K562 (cell line): ENCODE measurements around the gene NPAS2. TPM values are rescaled to one million over a fixed set of nuclear protein-coding genes. Genes with fewer than 3 reads are reported as not detected.

Experiments used
- ARID3B ChIP-seq: fragments of 250-450 bp; sonication (Bioruptor Pico); IDR thresholded peaks from 2 replicates; pipeline ENCODE4 v1.4.0; 2020; ENCODE audit warnings: borderline replicate concordance
- BHLHE40 ChIP-seq: IDR thresholded peaks from 2 replicates; pipeline ENCODE4 v1.6.1; 2011; ENCODE audit warnings: low read length, improper control_type of control experiment
- CBX3 ChIP-seq, 2 experiments: IDR thresholded peaks; 1 replicate in 1 of 2; 2 replicates in 1 of 2; pipeline ENCODE4 v1.6.1; 2012; ENCODE audit warnings: inconsistent platforms in 2 of 2, low read length in 2 of 2, borderline replicate concordance in 1 of 2, control low read depth in 1 of 2
- CREB1 ChIP-seq, 2 experiments: sonication (generic) in 1 of 2; formaldehyde crosslinking in 1 of 2; IDR thresholded peaks; 2 replicates each; pipeline versions ENCODE4 v1.6.1 to v1.8.0; 2012 to 2022; ENCODE audit warnings: inconsistent platforms in 1 of 2, mild to moderate bottlenecking in 1 of 2, missing genetic modification reagents in 1 of 2, moderate library complexity in 1 of 2
- CTCF ChIP-seq, 3 experiments: IDR thresholded peaks in 2 of 3; conservative IDR thresholded peaks in 1 of 3; 2 replicates each; pipeline ENCODE4 v1.5.1; 2011 to 2012; ENCODE audit warnings: low read length in 3 of 3, mild to moderate bottlenecking in 3 of 3, control low read depth in 2 of 3, improper control_type of control experiment in 1 of 3, inconsistent platforms in 1 of 3, low read depth in 1 of 3, mixed read lengths in 1 of 3, moderate library complexity in 1 of 3; ENCODE audit not compliant: insufficient read depth in 2 of 3
- CXXC5 ChIP-seq: fragments of 250-450 bp; sonication (Bioruptor Pico); IDR thresholded peaks from 2 replicates; pipeline ENCODE4 v1.8.0; 2022; ENCODE audit warnings: inconsistent platforms, mild to moderate bottlenecking, moderate library complexity
- DPF2 ChIP-seq: fragments of 450-650 bp; IDR thresholded peaks from 2 replicates; pipeline ENCODE4 v1.6.1; 2016
- FOSL1 ChIP-seq: fragments of 200-800 bp; sonication (Bioruptor generic); conservative IDR thresholded peaks from 2 replicates; pipeline ENCODE4 v1.6.1; 2016; ENCODE audit warnings: missing genetic modification characterization, missing compliant biosample characterization
- MAX ChIP-seq: sonication (generic); formaldehyde crosslinking; IDR thresholded peaks from 2 replicates; pipeline ENCODE4 v1.9.0; 2022; ENCODE audit warnings: mild to moderate bottlenecking, missing genetic modification reagents
- NCOA1 ChIP-seq: fragments of 450-650 bp; IDR thresholded peaks from 2 replicates; pipeline ENCODE4 v1.6.1; 2016; ENCODE audit warnings: low read depth
- NR2C1 ChIP-seq, 2 experiments: fragments of 450-650 bp; IDR thresholded peaks; 2 replicates each; pipeline ENCODE4 v1.6.1; 2017; ENCODE audit warnings: mild to moderate bottlenecking in 2 of 2, antibody characterized with exemption in 1 of 2, inconsistent platforms in 1 of 2, missing compliant biosample characterization in 1 of 2, missing genetic modification characterization in 1 of 2
- RBM15 ChIP-seq: fragments of 200-400 bp; formaldehyde crosslinking; IDR thresholded peaks from 2 replicates; pipeline ENCODE4 v1.6.1; 2018; ENCODE audit warnings: mild to moderate bottlenecking, low read length, moderate library complexity; ENCODE audit not compliant: insufficient read depth
- RFX7 ChIP-seq: fragments of 250-450 bp; sonication (Bioruptor Pico); IDR thresholded peaks from 2 replicates; pipeline ENCODE4 v1.5.1; 2021; ENCODE audit warnings: mild to moderate bottlenecking
- SMAD2 ChIP-seq: fragments of 150-350 bp; IDR thresholded peaks from 2 replicates; pipeline ENCODE4 v1.6.1; 2014; ENCODE audit warnings: low read depth, mild to moderate bottlenecking, low read length
- SMARCE1 ChIP-seq: fragments of 450-650 bp; IDR thresholded peaks from 2 replicates; pipeline ENCODE4 v1.7.1; 2016; ENCODE audit warnings: mild to moderate bottlenecking
- SMC3 ChIP-seq: conservative IDR thresholded peaks from 2 replicates; pipeline ENCODE4 v1.6.1; 2011; ENCODE audit warnings: low read depth, low read length, improper control_type of control experiment; ENCODE audit not compliant: insufficient read depth
- SNRNP70 ChIP-seq: fragments of 200-400 bp; formaldehyde crosslinking; optimal IDR thresholded peaks from 2 replicates; pipeline ENCODE3; 2017; ENCODE audit warnings: low read depth, low read length
- SUPT5H ChIP-seq: fragments of 450-650 bp; IDR thresholded peaks from 2 replicates; pipeline ENCODE4 v1.6.1; 2016
- U2AF1 ChIP-seq: fragments of 200-400 bp; formaldehyde crosslinking; optimal IDR thresholded peaks from 2 replicates; pipeline ENCODE3; 2017; ENCODE audit warnings: mild to moderate bottlenecking, low read depth, low read length, moderate library complexity
- ZNF518B ChIP-seq: fragments of 250-450 bp; sonication (Bioruptor Pico); IDR thresholded peaks from 2 replicates; pipeline ENCODE4 v1.5.0; 2021; ENCODE audit warnings: mild to moderate bottlenecking, moderate library complexity
- ZNF778 ChIP-seq: fragments of 450-650 bp; formaldehyde crosslinking; IDR thresholded peaks from 2 replicates; pipeline ENCODE4 v1.4.0; 2020; ENCODE audit warnings: mild to moderate bottlenecking, moderate library complexity
- polyA plus RNA-seq, 8 experiments: library from polyadenylated mRNA; depleted of rRNA in 4 of 8; stranded (reverse) in 5 of 8; unstranded in 3 of 8; fragments of >200 nt; fragmentation: Nextera tagmentation in 2 of 8; fragmentation: Illumina TruSeq in 1 of 8; extraction: Ambion mirVana in 2 of 8; extraction: Trizol in 1 of 8; gene quantifications; 2 replicates each; pipeline versions ENCODE4 v1.2.1 to v1.2.3, GENCODE V29; 2011 to 2014; ENCODE audit warnings: inconsistent platforms in 1 of 8, missing spikeins in 1 of 8
- total RNA-seq, 7 experiments: library from RNA; depleted of rRNA in 6 of 7; stranded (reverse); fragments of >200 nt in 6 of 7; fragmentation: Illumina TruSeq in 2 of 7; extraction: Trizol in 2 of 7; gene quantifications; 2 replicates each; pipeline versions ENCODE4 v1.2.1 to v1.2.3, GENCODE V29; 2011 to 2021; ENCODE audit warnings: low replicate concordance in 1 of 7

Gene NPAS2
- total and polyA plus RNA-seq, 9 of the 15 experiments (the other 6 are each of a cell fraction or from before 2014, with no cell fraction given): 0.06 to 0.29 (median 0.07) TPM; not detected in 5

GRCh38 chr2:100893392-100894104, 73.6 kb downstream of the NPAS2 start (continued):
- TF ChIP-seq ARID3B: no peak
- TF ChIP-seq SMARCE1: peak; percentile 17; the same call in 1 of the 2 replicates
- TF ChIP-seq RFX7 (CRISPR knock-in tag): no peak
- TF ChIP-seq CTCF (IDR thresholded peaks at IDR 0.05 in 2 of 3, conservative IDR thresholded peaks at IDR 0.05 in 1 of 3; ENCODE audit: insufficient read depth in 2 of 3, low read depth in 1 of 3, low read length in 3 of 3): peak in 1 of 3 experiments; percentile 24; a peak in 1 of 6 replicates
- peak in 1 of 2 experiments; percentile 65; a peak in 1 of 3 replicates for TF ChIP-seq CBX3 (IDR thresholded peaks at IDR 0.05; ENCODE audit: borderline replicate concordance in 1 of 2, low read length in 2 of 2)
- 0 out of 2 replicates have a peak, but pooled peaks have one; percentile 18 for TF ChIP-seq CXXC5
- TF ChIP-seq NR2C1 (IDR thresholded peaks at IDR 0.05): no peak
- 0 out of 2 replicates have a peak, but pooled peaks have one; percentile 26 for TF ChIP-seq NR2C1 (tag; IDR thresholded peaks at IDR 0.05)
- no peak for TF ChIP-seq U2AF1
- TF ChIP-seq MAX (CRISPR knock-in tag): 0 out of 2 replicates have a peak, but pooled peaks have one; percentile 23
- TF ChIP-seq SUPT5H: no peak
- TF ChIP-seq SMAD2: no peak
- TF ChIP-seq CREB1 (IDR thresholded peaks at IDR 0.05): peak; percentile 92
- TF ChIP-seq CREB1 (CRISPR knock-in tag; IDR thresholded peaks at IDR 0.05): peak; percentile 86
- 0 out of 2 replicates have a peak, but pooled peaks have one; percentile 42 for TF ChIP-seq BHLHE40
- TF ChIP-seq FOSL1 (tag): peak; percentile 96
- TF ChIP-seq SNRNP70: no peak
- TF ChIP-seq RBM15: no peak
- TF ChIP-seq ZNF778 (CRISPR knock-in tag): no peak
- TF ChIP-seq ZNF518B (CRISPR knock-in tag): no peak
- no peak for TF ChIP-seq SMC3
- TF ChIP-seq NCOA1: peak; percentile 24; the same call in 1 of the 2 replicates
- TF ChIP-seq DPF2: peak; percentile 56
